Spleen (tissue), 11 donors: Measurements from ENCODE around the gene VENTX. TPM values are rescaled to one million over a fixed set of nuclear protein-coding genes. Genes with fewer than 3 reads are reported as not detected.
"Not testable (repeated sequence)": the region's sequence is repeated elsewhere in the genome, so short reads cannot be mapped to it uniquely, and the experiment has no call there.

Source experiments
- DNase-seq: peaks from one replicate; pipeline ENCODE4 v3.0.0-alpha.2; 2020
- H3K27ac ChIP-seq, 8 donors: fragments of 200-600 bp; sonication (generic) in 7 of 8; 1 replicate in 4 of 8; 2 replicates in 4 of 8; pipeline versions ENCODE4 v1.5.0 to v1.8.0; 2016 to 2021; ENCODE audit warnings: inconsistent platforms in 4 of 8, mild to moderate bottlenecking in 4 of 8, moderate library complexity in 1 of 8
- H3K27me3 ChIP-seq, 7 donors: fragments of 200-600 bp; sonication (generic) in 6 of 7; replicated peaks in 1 of 7; 1 replicate in 4 of 7; 2 replicates in 3 of 7; pipeline versions ENCODE4 v1.5.0 to v1.8.0; 2016 to 2021; ENCODE audit warnings: inconsistent platforms in 3 of 7, mild to moderate bottlenecking in 1 of 7
- H3K36me3 ChIP-seq, 6 donors: fragments of 200-600 bp; sonication (generic) in 5 of 6; 1 replicate in 4 of 6; 2 replicates in 2 of 6; pipeline versions ENCODE4 v1.5.0 to v1.8.0; 2016 to 2021; ENCODE audit warnings: inconsistent platforms in 2 of 6
- H3K4me1 ChIP-seq, 6 donors: fragments of 200-600 bp; sonication (generic) in 5 of 6; 1 replicate in 3 of 6; 2 replicates in 3 of 6; pipeline versions ENCODE4 v1.5.0 to v1.8.0; 2016 to 2021; ENCODE audit warnings: inconsistent platforms in 3 of 6
- H3K4me3 ChIP-seq, 8 donors: fragments of 200-600 bp; sonication (generic) in 7 of 8; 1 replicate in 4 of 8; 2 replicates in 4 of 8; pipeline versions ENCODE4 v1.5.0 to v1.8.0; 2016 to 2021; ENCODE audit warnings: inconsistent platforms in 4 of 8, mild to moderate bottlenecking in 4 of 8, moderate library complexity in 2 of 8
- H3K9me3 ChIP-seq, 8 donors: fragments of 200-600 bp; sonication (generic) in 7 of 8; 1 replicate in 4 of 8; 2 replicates in 4 of 8; pipeline versions ENCODE4 v1.5.0 to v1.8.0; 2016 to 2021; ENCODE audit warnings: inconsistent platforms in 4 of 8
- CTCF ChIP-seq, 11 experiments: fragments of 200-600 bp in 7 of 11; fragments of 450-650 bp in 4 of 11; sonication (generic) in 4 of 11; IDR thresholded peaks in 8 of 11; conservative IDR thresholded peaks in 3 of 11; 1 replicate in 7 of 11; 2 replicates in 4 of 11; pipeline versions ENCODE4 v1.4.0 to v1.8.0; 2016 to 2021; ENCODE audit warnings: antibody characterized with exemption in 11 of 11, inconsistent platforms in 4 of 11, mild to moderate bottlenecking in 1 of 11
- POLR2A ChIP-seq, 3 donors: fragments of 450-650 bp; IDR thresholded peaks; one replicate each; pipeline ENCODE4 v1.5.1; 2017; ENCODE audit warnings: antibody characterized with exemption in 3 of 3, mild to moderate bottlenecking in 1 of 3
- POLR2AphosphoS5 ChIP-seq, 3 donors: sonication (generic); formaldehyde crosslinking; IDR thresholded peaks; one replicate each; pipeline ENCODE4 v1.5.1; 2017; ENCODE audit warnings: antibody characterized with exemption in 3 of 3
- WGBS, 5 donors: extraction: QIAGEN DNeasy Blood & Tissue Kit in 3 of 5; methylation state at CpG; one replicate each; pipeline versions ENCODE4 v1.1.5 to v1.1.7; 2013 to 2018; 5-methylcytosine and 5-hydroxymethylcytosine counted together
- intact Hi-C: fragments of 100-400 bp; cut with DNase I; formaldehyde crosslinking; loops from one replicate; pipeline ENCODE4 v1.15.0; 2023; ENCODE audit warnings: low total_unique reads
- polyA plus RNA-seq, 3 donors: library from polyadenylated mRNA; stranded (reverse); fragments of 200-250 nt; gene quantifications; one replicate each; pipeline ENCODE4 v1.2.1, GENCODE V29; 2013
- total RNA-seq, 7 donors: library from RNA; depleted of rRNA in 3 of 7; stranded (reverse); fragments of >200 nt in 3 of 7; fragmentation: NEBNext Ultra II Directional in 4 of 7; extraction: Animal tissue kit (Norgen Biotek cat#: 25700) in 4 of 7; gene quantifications; one replicate each; pipeline versions ENCODE4 v1.1.0 to v1.2.1, GENCODE V29; 2016 to 2021
- donor health status: healthy with polysubstance abuse.
- donor health status: DM: no; HTN: no; CAD: no; lungs with moderate emphysema.
- donor health status: DM: no; HTN: no; CAD: no.
- donor health status: Bipolar disorder and iron deficiency.
- donor health status: healthy.
- donor health status: DM: no; HTN: no; CAD: no.
- donor health status: DM: yes; HTN: yes; CAD: no.

VENTX gene
- total and polyA plus RNA-seq, 10 donors = 0.76 to 10.4 (median 3.2) TPM

- DNase-seq = peak; percentile 89
- WGBS, 5 donors = 86 to 89% (median 87%) methylated on average over 13 to 14 of the region's 14 CpGs
- H3K4me1 ChIP-seq = peaks cover 23 to 80% (median 59%) of the 10 kb centered on the region in 6 donors
- intact Hi-C loops = no loop called here
- TF ChIP-seq POLR2AphosphoS5 (IDR thresholded peaks at IDR 0.05) (peak in 1 of 3 donors; percentile 68), CTCF (IDR thresholded peaks at IDR 0.05 in 8 of 11, conservative IDR thresholded peaks at IDR 0.05 in 3 of 11) (no peak)
- peak overlapping the region in 5 of 8 donors; percentile 41 to 96 (median 94) for H3K27ac ChIP-seq
- H3K27me3 ChIP-seq = no peaks in the 10 kb centered on the region
- H3K36me3 ChIP-seq = peaks cover 0 to 37% (median 11%) of the 10 kb centered on the region in 6 donors
- H3K4me3 ChIP-seq = peak overlapping the region in 1 of 8 donors; percentile 83
- no peaks in the 10 kb centered on the region for H3K9me3 ChIP-seq
Measured at GRCh38 chr10:133262696-133263095, 25.0 kb downstream of the VENTX start.

DNA sequence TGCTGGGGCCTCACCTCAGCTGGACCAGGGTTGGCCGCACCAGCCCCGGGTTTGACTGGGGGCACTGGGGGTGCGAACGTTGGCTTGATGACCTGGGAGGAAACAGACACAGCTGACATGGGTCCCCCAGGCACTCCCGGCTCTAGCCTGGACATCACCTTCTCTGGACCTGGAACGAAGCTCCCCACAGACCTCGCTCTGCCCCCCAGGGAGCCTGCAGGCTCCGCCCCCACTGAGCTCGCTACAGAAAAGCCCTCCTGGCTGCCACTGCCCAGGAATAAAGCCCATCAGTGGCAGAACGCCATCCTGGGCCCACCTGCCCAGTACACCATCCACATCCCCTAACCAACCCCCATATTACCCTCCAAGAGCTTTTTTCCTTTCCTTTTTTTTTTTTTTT, 26.0 kb downstream of the VENTX start:
- H3K4me3 ChIP-seq = no peak overlapping the region
- WGBS, 5 donors = 85 to 93% (median 89%) methylated on average over 4 to 10 of the region's 10 CpGs
- no peaks in the 10 kb centered on the region for H3K9me3 ChIP-seq
- H3K4me1 ChIP-seq = peaks cover 13 to 70% (median 49%) of the 10 kb centered on the region in 6 donors
- no peak overlapping the region for H3K27ac ChIP-seq
- intact Hi-C loops = no loop called here
- H3K36me3 ChIP-seq = peaks cover 0 to 47% (median 21%) of the 10 kb centered on the region in 6 donors
- peak in 1 of 3 donors; percentile 30 for TF ChIP-seq POLR2AphosphoS5 (IDR thresholded peaks at IDR 0.05)
- TF ChIP-seq POLR2A (IDR thresholded peaks at IDR 0.05) = no peak
- TF ChIP-seq CTCF (IDR thresholded peaks at IDR 0.05 in 8 of 11, conservative IDR thresholded peaks at IDR 0.05 in 3 of 11) = no peak
- no peaks in the 10 kb centered on the region for H3K27me3 ChIP-seq
- no peak for DNase-seq

DNA sequence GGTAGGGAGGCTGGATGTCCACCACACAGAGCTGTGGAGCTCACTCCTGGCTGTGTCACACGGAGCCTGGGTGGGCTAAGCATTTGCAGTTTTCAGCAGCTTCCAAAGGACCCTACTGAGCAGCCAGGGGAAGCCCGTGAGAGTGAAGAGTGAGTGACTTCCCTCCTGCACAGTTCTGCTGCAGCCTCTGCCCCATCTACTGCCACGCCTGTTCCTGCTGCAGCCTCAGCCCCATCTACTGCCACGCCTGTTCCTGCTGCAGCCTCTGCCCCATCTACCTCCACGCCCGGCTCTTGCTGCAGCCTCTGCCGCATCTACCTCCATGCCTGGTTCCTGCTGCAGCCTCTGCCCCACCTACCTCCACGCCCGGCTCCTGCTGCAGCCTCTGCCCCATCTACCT, 26.8 kb downstream of the VENTX start:
- Histone ChIP-seq H3K4me3 (peak overlapping the region in 1 of 8 donors; percentile 2), H3K27me3 (no peaks in the 10 kb centered on the region), H3K36me3 (peaks cover 0 to 55% (median 29%) of the 10 kb centered on the region in 6 donors), H3K27ac (peak overlapping the region in 4 of 8 donors; percentile 15 to 65 (median 46)), H3K9me3 (no peaks in the 10 kb centered on the region), H3K4me1 (peaks cover 5 to 62% (median 41%) of the 10 kb centered on the region in 6 donors)
- intact Hi-C loops = no loop called here
- no peak for DNase-seq
- TF ChIP-seq CTCF (IDR thresholded peaks at IDR 0.05 in 8 of 11, conservative IDR thresholded peaks at IDR 0.05 in 3 of 11) (no peak), POLR2AphosphoS5 (IDR thresholded peaks at IDR 0.05) (peak in 1 of 3 donors; percentile 31), POLR2A (IDR thresholded peaks at IDR 0.05) (no peak)
- 40 to 59% (median 52%) methylated on average over 6 to 9 of the region's 9 CpGs for WGBS, 5 donors

DNA sequence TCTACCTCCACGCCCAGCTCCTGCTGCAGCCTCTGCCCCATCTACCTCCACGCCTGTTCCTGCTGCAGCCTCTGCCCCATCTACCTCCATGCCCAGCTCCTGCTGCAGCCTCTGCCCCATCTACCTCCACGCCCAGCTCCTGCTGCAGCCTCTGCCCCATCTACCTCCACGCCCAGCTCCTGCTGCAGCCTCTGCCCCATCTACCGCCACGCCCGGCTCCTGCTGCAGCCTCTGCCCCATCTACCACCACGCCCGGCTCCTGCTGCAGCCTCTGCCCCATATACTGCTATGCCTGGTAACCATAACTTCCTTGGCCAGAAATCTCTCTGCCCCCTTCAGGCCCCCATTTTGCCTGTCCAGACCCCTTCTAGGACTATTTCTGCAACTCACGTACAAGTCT, 27.4 kb downstream of the VENTX start:
- H3K9me3 ChIP-seq, intact Hi-C loops, H3K27me3 ChIP-seq, H3K4me3 ChIP-seq, DNase-seq: not testable (repeated sequence)
- H3K36me3 ChIP-seq = peaks cover 0 to 61% (median 35%) of the 10 kb centered on the region in 6 donors
- 69 to 89% (median 86%) methylated on average over 9 to 10 of the region's 10 CpGs for WGBS, 5 donors
- H3K27ac ChIP-seq = peak overlapping the region in 2 of 8 donors; percentile 23 to 65
- peaks cover 0 to 56% (median 35%) of the 10 kb centered on the region in 6 donors for H3K4me1 ChIP-seq
